ENCODE data around the gene XYLT2. TPM values are rescaled to one million over a fixed set of nuclear protein-coding genes. Genes with fewer than 3 reads are reported as not detected.

XYLT2 gene
- total RNA-seq, 1 donor from 2014 or later, result 33.3 TPM

GRCh38 chr17:50379351-50380132, 33.6 kb downstream of the XYLT2 start:
- Mint-ChIP-seq H3K36me3 (peaks cover 20% of the 10 kb centered on the region), H3K27me3 (ENCODE audit: low read depth) (no peaks in the 10 kb centered on the region), H3K27ac (no peak overlapping the region), H3K9me3 (no peaks in the 10 kb centered on the region), H3K4me3 (no peak overlapping the region), H3K4me1 (no peaks in the 10 kb centered on the region)
- no peak for TF ChIP-seq CTCF (IDR thresholded peaks at IDR 0.05; ENCODE audit: unreplicated experiment)
- DNase-seq (ENCODE audit: low spot score in 2 of 2, unreplicated experiment in 2 of 2), result no peak

GRCh38 chr17:50380369-50381259, 34.7 kb downstream of the XYLT2 start:
- DNase-seq (ENCODE audit: low spot score in 2 of 2, unreplicated experiment in 2 of 2), result no peak
- Mint-ChIP-seq H3K4me3 (no peak overlapping the region), H3K9me3 (no peaks in the 10 kb centered on the region), H3K27ac (no peak overlapping the region), H3K27me3 (ENCODE audit: low read depth) (no peaks in the 10 kb centered on the region), H3K4me1 (no peaks in the 10 kb centered on the region), H3K36me3 (peaks cover 31% of the 10 kb centered on the region)
- no peak for TF ChIP-seq CTCF (IDR thresholded peaks at IDR 0.05; ENCODE audit: unreplicated experiment)

GRCh38 chr17:50381260-50381815, 35.4 kb downstream of the XYLT2 start:
- H3K9me3 Mint-ChIP-seq, result no peaks in the 10 kb centered on the region
- no peak overlapping the region for H3K27ac Mint-ChIP-seq
- H3K4me1 Mint-ChIP-seq, result no peaks in the 10 kb centered on the region
- no peaks in the 10 kb centered on the region for H3K27me3 Mint-ChIP-seq (ENCODE audit: low read depth)
- H3K36me3 Mint-ChIP-seq, result peaks cover 31% of the 10 kb centered on the region
- DNase-seq (ENCODE audit: low spot score in 2 of 2, unreplicated experiment in 2 of 2), result no peak
- TF ChIP-seq CTCF (IDR thresholded peaks at IDR 0.05; ENCODE audit: unreplicated experiment), result no peak
- H3K4me3 Mint-ChIP-seq, result no peak overlapping the region

- no peaks in the 10 kb centered on the region for H3K9me3 Mint-ChIP-seq
- no peak overlapping the region for H3K27ac Mint-ChIP-seq
- TF ChIP-seq CTCF (IDR thresholded peaks at IDR 0.05; ENCODE audit: unreplicated experiment), result no peak
- H3K4me1 Mint-ChIP-seq, result no peaks in the 10 kb centered on the region
- H3K36me3 Mint-ChIP-seq, result peaks cover 37% of the 10 kb centered on the region
- no peak for DNase-seq (ENCODE audit: low spot score in 2 of 2, unreplicated experiment in 2 of 2)
- no peak overlapping the region for H3K4me3 Mint-ChIP-seq
- H3K27me3 Mint-ChIP-seq (ENCODE audit: low read depth), result no peaks in the 10 kb centered on the region
These were observed 36.0 kb downstream of the XYLT2 start for GRCh38 chr17:50381920-50382319.

GRCh38 chr17:50382931-50383330, 37.0 kb downstream of the XYLT2 start:
- DNase-seq (ENCODE audit: low spot score in 2 of 2, unreplicated experiment in 2 of 2), result no peak
- Mint-ChIP-seq H3K4me1 (no peaks in the 10 kb centered on the region), H3K9me3 (no peaks in the 10 kb centered on the region), H3K4me3 (no peak overlapping the region), H3K27me3 (ENCODE audit: low read depth) (no peaks in the 10 kb centered on the region), H3K36me3 (peaks cover 46% of the 10 kb centered on the region), H3K27ac (no peak overlapping the region)
- TF ChIP-seq CTCF (IDR thresholded peaks at IDR 0.05; ENCODE audit: unreplicated experiment), result no peak

Data from mesothelial cell of epicardium (in vitro differentiated cells).